Measurements from ENCODE around the gene NTRK3. TPM values are rescaled to one million over a fixed set of nuclear protein-coding genes. Genes with fewer than 3 reads are reported as not detected.
"Not testable (repeated sequence)": the region's sequence is repeated elsewhere in the genome, so short reads cannot be mapped to it uniquely, and the experiment has no call there.

The NTRK3 gene
- total RNA-seq, 1 experiment from 2014 or later = not detected

- CTCF ChIA-PET = no interaction called here
- intact Hi-C loops (cut with micrococcal nuclease) = no loop called here
- Mint-ChIP-seq H3K27ac (ENCODE audit: low read depth, unreplicated experiment) (no peak overlapping the region), H3K36me3 (ENCODE audit: insufficient read depth, unreplicated experiment) (no peaks in the 10 kb centered on the region), H3K27me3 (ENCODE audit: insufficient read depth, unreplicated experiment) (no peaks in the 10 kb centered on the region), H3K4me3 (ENCODE audit: unreplicated experiment) (no peak overlapping the region), H3K9me3 (ENCODE audit: unreplicated experiment) (peaks cover 40% of the 10 kb centered on the region), H3K4me1 (ENCODE audit: insufficient read depth, unreplicated experiment) (no peaks in the 10 kb centered on the region)
- no peak for DNase-seq (ENCODE audit: unreplicated experiment)
- POLR2A ChIA-PET = no interaction called here
- no peak for TF ChIP-seq CTCF (IDR thresholded peaks at IDR 0.05; ENCODE audit: unreplicated experiment)
- no TSS peak for BruUV-seq (replicated peaks)
Observed at GRCh38 chr15:88074386-88074785, 182.2 kb downstream of the NTRK3 start.

GRCh38 chr15:88073391-88073691 lies 183.2 kb downstream of the NTRK3 start:
- Mint-ChIP-seq H3K27ac (ENCODE audit: low read depth, unreplicated experiment) (no peak overlapping the region), H3K4me1 (ENCODE audit: insufficient read depth, unreplicated experiment) (no peaks in the 10 kb centered on the region), H3K4me3 (ENCODE audit: unreplicated experiment) (no peak overlapping the region), H3K9me3 (ENCODE audit: unreplicated experiment) (peaks cover 43% of the 10 kb centered on the region), H3K27me3 (ENCODE audit: insufficient read depth, unreplicated experiment) (no peaks in the 10 kb centered on the region), H3K36me3 (ENCODE audit: insufficient read depth, unreplicated experiment) (no peaks in the 10 kb centered on the region)
- no peak for TF ChIP-seq CTCF (IDR thresholded peaks at IDR 0.05; ENCODE audit: unreplicated experiment)
- intact Hi-C loops (cut with micrococcal nuclease) = no loop called here
- ChIA-PET POLR2A (interaction anchor here (0.6 kb wide), 1 partner anchor 1041 kb away, joined by 3 read pairs; no protein-coding TSS in a partner anchor), CTCF (no interaction called here)
- DNase-seq (ENCODE audit: unreplicated experiment) = no peak
- no TSS peak for BruUV-seq (replicated peaks)

- H3K4me1 Mint-ChIP-seq (ENCODE audit: insufficient read depth, unreplicated experiment) = no peaks in the 10 kb centered on the region
- DNase-seq (ENCODE audit: unreplicated experiment) = no peak
- ChIA-PET CTCF (no interaction called here), POLR2A (no interaction called here)
- no peaks in the 10 kb centered on the region for H3K36me3 Mint-ChIP-seq (ENCODE audit: insufficient read depth, unreplicated experiment)
- intact Hi-C loops (cut with micrococcal nuclease) = no loop called here
- no peak overlapping the region for H3K4me3 Mint-ChIP-seq (ENCODE audit: unreplicated experiment)
- peaks cover 42% of the 10 kb centered on the region for H3K9me3 Mint-ChIP-seq (ENCODE audit: unreplicated experiment)
- no peaks in the 10 kb centered on the region for H3K27me3 Mint-ChIP-seq (ENCODE audit: insufficient read depth, unreplicated experiment)
- no peak for TF ChIP-seq CTCF (IDR thresholded peaks at IDR 0.05; ENCODE audit: unreplicated experiment)
- no TSS peak for BruUV-seq (replicated peaks)
- no peak overlapping the region for H3K27ac Mint-ChIP-seq (ENCODE audit: low read depth, unreplicated experiment)
Observed at GRCh38 chr15:88072598-88073390, 183.7 kb downstream of the NTRK3 start.

- BruUV-seq (replicated peaks); H3K4me1 Mint-ChIP-seq (ENCODE audit: insufficient read depth, unreplicated experiment); H3K27ac Mint-ChIP-seq (ENCODE audit: low read depth, unreplicated experiment); intact Hi-C loops (cut with micrococcal nuclease); DNase-seq (ENCODE audit: unreplicated experiment); H3K4me3 Mint-ChIP-seq (ENCODE audit: unreplicated experiment); H3K36me3 Mint-ChIP-seq (ENCODE audit: insufficient read depth, unreplicated experiment); H3K27me3 Mint-ChIP-seq (ENCODE audit: insufficient read depth, unreplicated experiment); POLR2A ChIA-PET: not testable (repeated sequence)
- peaks cover 47% of the 10 kb centered on the region for H3K9me3 Mint-ChIP-seq (ENCODE audit: unreplicated experiment)
- CTCF ChIA-PET = interaction anchor here (1.5 kb wide), 1 partner anchor 173 kb away, joined by 3 read pairs; no protein-coding TSS in a partner anchor
Observed at GRCh38 chr15:88072133-88072532, 184.4 kb downstream of the NTRK3 start.

All from MCF 10A (cell line).